Endodermal cell (in vitro differentiated cells): Measurements from ENCODE around the gene MMP15. TPM values are rescaled to one million over a fixed set of nuclear protein-coding genes. Genes with fewer than 3 reads are reported as not detected.

ENCODE experiments used
- DNase-seq: peaks from one replicate; pipeline ENCODE4 v3.0.0-alpha.2; 2017
- H3K27ac ChIP-seq: 2 replicates; pipeline ENCODE4 v1.5.1; 2013; ENCODE audit warnings: mild to moderate bottlenecking, low read depth, low read length, moderate library complexity
- H3K27me3 ChIP-seq: 2 replicates; pipeline ENCODE4 v1.6.1; 2013; ENCODE audit warnings: mild to moderate bottlenecking, low read length, moderate library complexity; ENCODE audit not compliant: insufficient read depth, control insufficient read depth, poor library complexity, severe bottlenecking
- H3K36me3 ChIP-seq: 2 replicates; pipeline ENCODE4 v1.7.0; 2013; ENCODE audit warnings: mild to moderate bottlenecking, low read length, moderate library complexity; ENCODE audit not compliant: control insufficient read depth, insufficient read depth
- H3K4me1 ChIP-seq: one replicate; pipeline ENCODE4 v1.7.0; 2013; ENCODE audit warnings: low read length; ENCODE audit not compliant: control insufficient read depth, insufficient read depth
- H3K4me3 ChIP-seq: 2 replicates; pipeline ENCODE4 v1.5.1; 2013; ENCODE audit warnings: mild to moderate bottlenecking, low read length, moderate library complexity
- H3K9ac ChIP-seq: 2 replicates; pipeline ENCODE4 v1.6.1; 2013; ENCODE audit warnings: mild to moderate bottlenecking, low read length, moderate library complexity; ENCODE audit not compliant: poor library complexity, severe bottlenecking; ENCODE audit errors: extremely low read depth
- H3K9me3 ChIP-seq: 2 replicates; pipeline ENCODE4 v1.6.1; 2013; ENCODE audit warnings: mild to moderate bottlenecking, low read length, moderate library complexity; ENCODE audit not compliant: control insufficient read depth
- H3K27ac Mint-ChIP-seq: 2 replicates; pipeline ENCODE4 v1.8.0; 2020; ENCODE audit warnings: mixed read lengths
- H3K27me3 Mint-ChIP-seq: 2 replicates; pipeline ENCODE4 v1.8.0; 2021; ENCODE audit warnings: mild to moderate bottlenecking, mixed read lengths; ENCODE audit not compliant: insufficient read depth
- H3K36me3 Mint-ChIP-seq: 2 replicates; pipeline ENCODE4 v1.8.0; 2020; ENCODE audit warnings: low read depth, mixed read lengths
- H3K4me1 Mint-ChIP-seq: 2 replicates; pipeline ENCODE4 v1.8.0; 2020; ENCODE audit warnings: mixed read lengths
- H3K4me3 Mint-ChIP-seq: 2 replicates; pipeline ENCODE4 v1.8.0; 2020; ENCODE audit warnings: mild to moderate bottlenecking, moderate library complexity, mixed read lengths
- H3K9me3 Mint-ChIP-seq: 2 replicates; pipeline ENCODE4 v1.8.0; 2020; ENCODE audit warnings: mild to moderate bottlenecking, mixed read lengths
- CTCF ChIP-seq: fragments of 200-600 bp; sonication (generic); conservative IDR thresholded peaks from 2 replicates; pipeline ENCODE4 v1.5.0; 2021; ENCODE audit warnings: antibody characterized with exemption, mild to moderate bottlenecking
- WGBS, 2 experiments: methylation state at CpG; one replicate each; pipeline versions ENCODE4 v1.1.5 to v1.1.7; 2013; ENCODE audit warnings: missing lambda C conversion rate in 2 of 2, mixed read lengths in 1 of 2; ENCODE audit not compliant: insufficient coverage in 1 of 2, insufficient read length in 1 of 2; 5-methylcytosine and 5-hydroxymethylcytosine counted together
- total RNA-seq, 2 donors: library from RNA; stranded (reverse); fragmentation: NEBNext Ultra II Directional in 1 of 2; extraction: Animal tissue kit (Norgen Biotek cat#: 25700) in 1 of 2; gene quantifications; 2 replicates in 1 of 2; 3 replicates in 1 of 2; pipeline ENCODE4 v1.2.1, GENCODE V29; 2021

Gene MMP15
- total RNA-seq, 2 donors from 2014 or later, result 99.8 to 105 TPM

GRCh38 chr16:57992084-57992483 lies 33.5 kb upstream of the MMP15 start:
- 91 to 95% methylated on average over 6 of the region's 6 CpGs for WGBS, 2 experiments
- no peaks in the 10 kb centered on the region for H3K9me3 ChIP-seq
- DNase-seq, result peak; percentile 38
- no peak overlapping the region for H3K4me3 Mint-ChIP-seq
- H3K27ac Mint-ChIP-seq, result no peak overlapping the region
- H3K9ac ChIP-seq, result no peak overlapping the region
- peaks cover 11% of the 10 kb centered on the region for H3K27me3 Mint-ChIP-seq
- TF ChIP-seq CTCF, result no peak
- peaks cover 16% of the 10 kb centered on the region for H3K36me3 ChIP-seq
- H3K27ac ChIP-seq, result no peak overlapping the region
- H3K4me3 ChIP-seq, result no peak overlapping the region
- no peaks in the 10 kb centered on the region for H3K4me1 ChIP-seq
- peaks cover 5% of the 10 kb centered on the region for H3K36me3 Mint-ChIP-seq
- H3K27me3 ChIP-seq, result peaks cover 4% of the 10 kb centered on the region
- no peaks in the 10 kb centered on the region for H3K9me3 Mint-ChIP-seq
- no peaks in the 10 kb centered on the region for H3K4me1 Mint-ChIP-seq

- no peaks in the 10 kb centered on the region for H3K9me3 ChIP-seq
- peaks cover 22% of the 10 kb centered on the region for H3K36me3 ChIP-seq
- no peaks in the 10 kb centered on the region for H3K9me3 Mint-ChIP-seq
- no peak overlapping the region for H3K4me3 ChIP-seq
- no peak for TF ChIP-seq CTCF
- no peaks in the 10 kb centered on the region for H3K4me1 ChIP-seq
- 92 to 98% methylated on average over 6 to 8 of the region's 8 CpGs for WGBS, 2 experiments
- no peak for DNase-seq
- peaks cover 15% of the 10 kb centered on the region for H3K36me3 Mint-ChIP-seq
- no peaks in the 10 kb centered on the region for H3K27me3 Mint-ChIP-seq
- H3K27ac Mint-ChIP-seq, result peak overlapping the region; percentile 26
- no peaks in the 10 kb centered on the region for H3K27me3 ChIP-seq
- no peak overlapping the region for H3K27ac ChIP-seq
- H3K4me3 Mint-ChIP-seq, result no peak overlapping the region
- H3K9ac ChIP-seq, result no peak overlapping the region
- H3K4me1 Mint-ChIP-seq, result peaks cover 2% of the 10 kb centered on the region
These were observed 32.1 kb upstream of the MMP15 start for GRCh38 chr16:57993438-57993837.

- H3K4me3 Mint-ChIP-seq, result no peak overlapping the region
- Histone ChIP-seq H3K36me3 (peaks cover 22% of the 10 kb centered on the region), H3K27me3 (no peaks in the 10 kb centered on the region), H3K27ac (no peak overlapping the region), H3K4me3 (no peak overlapping the region), H3K9ac (no peak overlapping the region), H3K4me1 (peaks cover 2% of the 10 kb centered on the region), H3K9me3 (no peaks in the 10 kb centered on the region)
- H3K27me3 Mint-ChIP-seq, result no peaks in the 10 kb centered on the region
- peaks cover 5% of the 10 kb centered on the region for H3K4me1 Mint-ChIP-seq
- peak; percentile 39 for DNase-seq
- H3K27ac Mint-ChIP-seq, result no peak overlapping the region
- TF ChIP-seq CTCF, result no peak
- 90 to 100% methylated on average over 2 to 5 of the region's 5 CpGs for WGBS, 2 experiments
- no peaks in the 10 kb centered on the region for H3K9me3 Mint-ChIP-seq
- peaks cover 16% of the 10 kb centered on the region for H3K36me3 Mint-ChIP-seq
These were observed 31.7 kb upstream of the MMP15 start for GRCh38 chr16:57993897-57994296.
